NCI-H748 treated with DMSO at 0.1 percent for 48 hours (cell line): ENCODE measurements around the gene KPNA4.
"Not testable (repeated sequence)": the region's sequence is repeated elsewhere in the genome, so short reads cannot be mapped to it uniquely, and the experiment has no call there.

Source experiments
- DNase-seq: peaks from one replicate; lab custom pipeline; 2025; lab: John Stamatoyannopoulos, UW

The KPNA4 gene

DNA sequence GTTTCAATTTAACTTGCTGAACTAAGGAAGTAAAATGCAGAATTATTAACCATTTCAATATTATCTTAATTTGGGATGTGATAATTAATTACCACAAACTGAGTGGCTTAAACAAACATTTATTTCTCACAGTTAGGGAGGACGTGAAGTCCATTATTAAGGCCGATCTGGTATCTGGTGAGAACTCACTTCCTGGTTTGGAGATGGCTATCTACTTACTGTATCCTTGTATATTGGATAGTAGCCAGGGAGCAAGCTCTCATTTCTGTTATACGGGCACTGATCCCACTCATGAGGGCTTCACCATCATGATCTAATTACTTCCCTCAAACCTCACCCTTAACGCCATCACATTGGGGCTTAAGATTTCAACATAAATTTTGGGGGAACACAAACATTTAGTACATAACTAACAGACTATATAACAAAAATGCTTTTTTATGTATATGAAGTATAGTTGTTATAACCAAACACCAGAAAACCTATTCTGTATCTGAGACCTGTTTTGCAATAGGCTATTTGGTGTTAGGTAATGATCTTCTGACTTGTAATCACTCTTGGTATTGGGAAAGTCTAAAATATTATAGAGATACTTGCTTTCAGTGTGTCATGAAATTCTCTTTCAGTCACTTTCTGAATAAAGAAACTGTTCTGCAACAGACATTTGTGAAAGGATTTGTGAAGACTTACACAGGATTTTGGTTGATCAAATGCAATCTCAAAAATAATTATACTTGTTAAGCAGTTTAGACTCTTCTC, 4.7 kb upstream of the KPNA4 start:
- DNase-seq, result no peak

DNA sequence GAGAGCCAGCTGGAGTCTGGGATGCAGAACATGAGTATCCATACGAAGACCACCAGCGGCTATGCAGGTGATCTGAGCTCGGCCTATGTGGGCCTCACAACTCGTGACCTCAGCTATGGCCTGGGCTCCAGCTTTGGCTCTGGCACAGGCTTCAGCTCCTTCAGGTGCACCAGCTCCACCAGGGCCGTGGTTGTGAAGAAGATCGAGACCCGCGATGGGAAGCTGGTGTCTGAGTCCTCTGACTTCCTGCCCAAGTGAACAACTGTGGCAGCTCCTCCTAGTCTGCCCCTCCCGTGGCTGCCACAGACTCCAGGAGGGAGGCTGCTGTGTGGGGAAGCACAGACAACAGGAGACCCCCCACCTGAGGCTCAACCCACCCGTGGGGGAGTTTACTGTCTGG, 3.6 kb upstream of the KPNA4 start:
- no peak for DNase-seq

DNA sequence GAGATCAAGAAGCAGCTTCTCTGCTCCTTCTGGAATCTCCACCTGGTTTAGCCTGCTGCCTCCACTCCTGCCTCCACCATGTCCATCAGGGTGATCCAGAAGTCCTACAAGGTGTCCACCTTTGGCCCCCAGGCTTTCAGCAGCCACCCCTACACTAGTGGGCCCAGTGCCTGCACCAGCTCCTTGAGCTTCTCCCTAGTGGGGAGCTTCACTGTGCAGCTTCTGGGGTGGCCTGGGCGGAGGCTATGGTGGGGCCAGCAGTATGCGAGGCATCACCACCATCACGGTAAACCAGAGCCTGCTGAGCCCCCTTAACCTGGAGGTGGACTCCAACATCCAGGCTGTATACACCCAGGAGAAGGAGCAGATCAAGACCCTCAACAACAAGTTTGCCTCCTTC, 2.4 kb upstream of the KPNA4 start:
- DNase-seq, result no peak

DNA sequence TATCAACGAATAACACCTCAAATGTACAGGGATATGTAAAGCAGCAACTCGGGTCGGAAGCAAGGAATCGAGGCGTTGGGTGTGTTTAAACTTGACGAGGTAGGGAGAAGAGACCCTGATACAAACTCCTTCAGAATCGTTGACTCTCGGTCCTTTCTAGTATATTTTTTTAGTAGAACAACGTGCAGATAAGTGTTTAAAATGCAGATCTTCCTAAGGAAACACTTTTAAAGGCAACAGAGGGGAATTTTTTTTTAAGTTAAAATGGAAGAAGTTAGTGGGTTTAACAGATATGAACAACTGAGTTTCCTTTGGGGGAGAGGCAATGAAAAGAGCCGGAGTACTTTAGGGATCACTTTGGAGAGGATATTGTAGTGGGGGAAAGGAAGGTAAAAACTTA, 1.1 kb upstream of the KPNA4 start:
- DNase-seq, result no peak

DNA sequence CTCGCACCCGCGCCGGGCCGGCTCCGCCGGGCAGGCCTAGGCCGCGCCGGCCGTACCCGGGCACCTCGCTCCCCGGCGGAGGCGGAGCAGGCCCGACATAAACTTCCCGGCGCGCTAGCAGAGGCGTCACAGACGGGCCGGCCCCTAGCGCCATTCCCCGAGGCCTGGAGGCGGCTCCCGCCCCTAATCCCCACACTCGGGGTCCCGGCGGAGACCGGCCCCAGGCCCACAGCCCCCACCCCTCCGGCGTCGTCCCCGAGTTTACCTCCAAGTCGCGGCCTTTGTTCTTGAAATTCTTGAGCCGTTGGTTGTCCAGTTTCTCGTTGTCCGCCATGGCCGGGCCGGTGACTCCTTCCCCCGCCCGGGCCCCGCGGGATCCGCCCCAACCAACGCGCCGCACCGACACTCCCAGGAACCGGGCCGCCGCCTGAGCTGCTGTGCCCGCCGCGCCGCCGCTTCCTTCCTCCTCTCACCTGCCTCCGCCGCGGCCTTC, 376 bp downstream of the KPNA4 start:
- no peak for DNase-seq

DNA sequence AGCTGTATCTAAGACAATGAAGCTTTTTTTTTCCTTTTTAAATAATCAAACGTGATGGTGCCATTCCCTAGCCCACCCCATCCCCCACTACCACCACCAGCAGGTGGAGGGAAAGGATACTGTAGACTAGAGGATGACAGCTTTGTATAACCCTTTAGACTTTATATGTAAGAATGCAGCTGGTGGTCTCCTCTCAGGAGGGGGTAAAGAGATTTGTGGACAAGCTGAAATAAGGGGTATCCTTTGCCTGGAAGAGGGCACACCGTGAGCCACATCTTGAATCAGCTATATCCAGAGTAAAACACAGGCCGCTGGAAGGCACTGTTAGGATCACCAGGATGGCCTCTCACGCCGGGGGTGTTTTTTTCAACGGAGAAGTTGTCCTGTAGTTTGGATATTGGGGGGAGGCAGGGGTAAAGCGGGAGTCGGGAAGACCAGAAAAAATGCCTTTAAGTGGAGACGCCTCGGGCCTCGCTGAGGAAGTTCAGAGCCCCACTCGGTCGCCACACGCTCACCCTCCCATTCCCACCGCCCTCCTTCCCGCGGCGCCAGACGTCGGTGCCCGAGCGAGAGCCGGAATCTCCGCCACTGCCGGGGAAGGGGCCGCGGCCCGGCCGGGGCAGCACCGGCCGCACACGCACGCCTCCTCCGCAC, 986 bp downstream of the KPNA4 start:
- DNase-seq, result no peak

DNA sequence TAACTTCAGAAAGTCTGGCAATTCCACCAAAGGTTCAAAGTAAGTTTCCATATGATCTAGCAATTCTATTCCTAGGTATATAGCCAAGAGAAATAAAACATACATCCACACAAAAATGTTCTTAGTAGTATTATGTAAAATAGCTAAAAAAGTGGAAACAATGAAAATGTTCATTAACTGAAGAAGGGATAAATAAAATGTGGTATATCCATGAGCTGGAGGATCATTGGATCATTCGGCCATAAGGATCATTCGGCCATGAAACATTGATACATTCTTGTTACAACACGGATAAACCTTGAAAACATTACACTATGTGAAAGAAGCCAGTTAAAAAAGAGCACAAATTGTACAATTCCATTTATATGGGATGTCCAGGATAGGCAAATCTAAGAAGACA, 2.4 kb downstream of the KPNA4 start:
- no peak for DNase-seq

DNA sequence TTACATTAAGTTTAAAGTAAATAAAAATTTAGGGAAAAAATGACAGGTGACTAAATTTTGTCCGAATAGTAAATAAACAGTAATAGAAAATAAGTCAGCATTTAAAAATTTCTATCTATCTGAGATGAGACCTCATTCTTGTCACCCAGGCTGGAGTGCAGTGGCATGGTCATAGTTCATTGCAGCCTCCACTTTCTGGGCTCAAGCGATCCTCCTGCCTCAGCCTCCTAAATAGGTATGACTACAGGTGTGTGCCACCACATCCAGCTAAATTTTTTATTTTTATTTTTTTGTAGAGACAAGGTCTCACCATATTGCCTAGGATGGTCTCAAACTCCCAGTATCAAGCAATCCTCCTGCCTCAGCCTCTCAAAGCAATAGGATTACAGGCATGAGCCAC, 7.8 kb downstream of the KPNA4 start:
- DNase-seq, result no peak

DNA sequence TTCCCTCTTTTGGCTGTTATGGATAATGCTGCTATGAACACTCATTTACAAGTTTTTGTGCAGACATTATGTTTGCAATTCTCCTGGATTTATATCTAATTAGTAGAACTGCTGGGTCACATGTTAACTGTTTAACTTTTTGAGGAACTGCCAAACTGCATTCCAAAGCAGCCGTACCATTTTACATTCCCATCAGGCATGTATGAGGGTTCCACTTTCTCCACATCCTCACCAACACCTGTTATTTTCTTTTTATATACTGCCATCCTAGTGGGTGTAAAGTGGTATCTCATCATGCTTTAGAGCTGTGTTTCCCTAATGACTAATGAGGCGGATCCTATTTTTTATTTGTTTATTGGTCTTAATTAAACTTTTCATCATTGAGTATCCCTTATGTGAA, 9.2 kb downstream of the KPNA4 start:
- DNase-seq, result no peak

DNA sequence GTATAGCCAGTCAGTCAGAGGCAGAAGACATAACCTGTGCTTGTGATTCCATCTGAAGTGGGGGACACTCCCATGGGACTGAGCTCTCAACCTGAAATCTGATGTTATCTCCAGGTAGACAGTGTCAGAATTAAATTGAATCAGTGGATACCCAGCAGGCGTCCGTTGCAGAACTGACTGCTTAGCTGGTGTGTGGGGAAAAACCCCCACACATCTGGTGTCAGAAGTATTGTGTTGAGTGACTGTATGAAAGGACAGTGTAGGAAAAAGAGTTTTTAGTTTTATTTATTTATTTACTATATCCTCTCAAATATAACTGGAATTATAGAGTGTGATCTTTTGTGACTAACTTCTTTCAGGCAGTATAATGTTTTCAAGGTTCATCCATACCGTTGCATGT, 10.4 kb downstream of the KPNA4 start:
- DNase-seq, result no peak

- DNase-seq, result no peak
Measured at GRCh38 chr3:160553827-160554226, 11.5 kb downstream of the KPNA4 start.

- no peak for DNase-seq
Measured at GRCh38 chr3:160546727-160547126, 18.6 kb downstream of the KPNA4 start.

GRCh38 chr3:160545504-160545871, 19.9 kb downstream of the KPNA4 start:
- DNase-seq, result no peak

DNA sequence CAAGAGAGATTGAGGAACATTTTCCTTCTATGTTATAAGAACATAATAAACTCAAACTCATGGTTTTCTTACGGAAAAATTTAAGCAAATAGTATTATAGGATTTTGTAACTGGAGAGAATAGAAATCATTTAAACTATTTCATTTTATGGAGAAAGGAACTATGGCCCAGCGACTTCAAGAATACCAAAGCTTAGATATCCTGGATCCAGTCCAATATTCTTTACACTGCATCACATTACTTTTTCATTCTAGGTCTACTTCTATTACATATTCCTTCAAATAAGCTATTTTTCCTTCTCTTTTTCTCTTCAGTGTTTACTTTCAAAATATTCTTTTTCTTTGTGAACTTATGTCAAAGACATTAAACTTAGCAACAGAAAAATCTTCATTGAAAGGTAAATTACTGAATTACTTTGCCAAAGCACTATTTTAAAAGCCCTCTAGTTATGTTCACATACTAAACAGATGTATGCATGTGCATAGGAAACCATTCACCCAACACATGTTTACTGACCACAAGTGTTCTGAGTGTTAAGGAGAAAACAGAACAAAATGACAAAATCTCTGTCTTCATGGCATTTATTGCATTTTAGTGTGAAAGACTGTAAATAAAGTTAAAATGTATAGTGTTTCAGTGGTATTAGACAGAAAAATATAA, 20.4 kb downstream of the KPNA4 start:
- DNase-seq, result no peak

DNA sequence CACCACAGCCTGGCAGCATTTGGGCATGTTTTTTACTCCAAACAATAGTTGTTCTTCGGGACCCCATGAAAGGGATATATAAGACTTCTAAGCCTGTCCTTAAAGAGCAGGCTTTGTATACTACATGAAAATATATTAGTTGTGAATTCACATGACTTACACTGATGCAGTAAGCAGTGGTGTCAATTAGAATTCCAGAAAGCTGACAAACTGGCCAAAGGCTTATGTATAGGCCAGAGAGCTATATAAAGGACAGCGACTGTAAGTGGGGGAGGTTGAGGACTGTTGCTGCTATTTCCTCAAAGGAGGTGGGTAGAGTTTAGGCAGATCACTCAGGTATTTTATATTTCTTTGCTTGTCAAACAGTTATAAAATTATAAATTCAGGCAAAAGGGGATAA, 24.8 kb downstream of the KPNA4 start:
- DNase-seq, result no peak

DNA sequence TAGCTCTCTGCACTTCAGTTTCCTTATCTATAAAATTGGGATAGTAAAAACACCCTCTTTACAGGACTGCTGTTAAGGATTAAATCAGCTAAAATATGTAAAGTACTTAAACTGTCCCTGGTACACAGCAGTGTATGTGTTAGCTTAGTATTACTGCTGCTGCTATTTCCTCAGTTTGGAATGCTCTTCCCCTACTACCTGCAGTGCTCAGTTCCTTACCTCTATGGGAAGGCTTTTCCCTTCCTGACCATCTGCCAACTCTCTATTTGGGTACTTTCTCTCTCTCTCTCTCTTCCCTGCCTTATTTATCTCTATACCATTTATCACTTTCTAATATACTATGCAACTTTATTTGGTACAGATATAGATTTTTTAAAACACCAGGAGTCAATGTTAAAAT, 26.5 kb downstream of the KPNA4 start:
- DNase-seq, result no peak

GRCh38 chr3:160537729-160538128, 27.6 kb downstream of the KPNA4 start:
- no peak for DNase-seq

GRCh38 chr3:160532371-160532770, 33.0 kb downstream of the KPNA4 start:
- no peak for DNase-seq

- no peak for DNase-seq
Measured at GRCh38 chr3:160531311-160531710, 34.1 kb downstream of the KPNA4 start.

GRCh38 chr3:160516391-160516790, 49.0 kb downstream of the KPNA4 start:
- DNase-seq, result not testable (repeated sequence)

DNA sequence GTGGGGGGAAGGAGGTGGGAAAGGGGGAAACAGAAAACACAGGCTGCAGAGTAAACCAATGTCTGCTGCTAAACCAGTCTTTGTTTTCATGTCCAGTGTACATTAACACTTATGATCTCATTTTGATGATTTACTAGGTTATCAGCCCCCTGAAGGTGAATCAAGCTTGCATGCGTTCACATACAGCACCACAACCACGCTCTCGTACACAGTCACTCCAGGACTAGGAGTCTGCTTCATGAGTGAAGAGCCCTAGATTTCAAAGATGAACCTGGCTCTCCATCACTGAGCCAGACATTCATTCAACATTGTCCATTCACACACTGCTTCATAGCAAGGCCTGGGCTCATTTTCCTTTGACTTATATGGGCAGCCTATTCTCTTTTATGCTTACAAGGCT, 64.0 kb downstream of the KPNA4 start:
- DNase-seq, result no peak

DNA sequence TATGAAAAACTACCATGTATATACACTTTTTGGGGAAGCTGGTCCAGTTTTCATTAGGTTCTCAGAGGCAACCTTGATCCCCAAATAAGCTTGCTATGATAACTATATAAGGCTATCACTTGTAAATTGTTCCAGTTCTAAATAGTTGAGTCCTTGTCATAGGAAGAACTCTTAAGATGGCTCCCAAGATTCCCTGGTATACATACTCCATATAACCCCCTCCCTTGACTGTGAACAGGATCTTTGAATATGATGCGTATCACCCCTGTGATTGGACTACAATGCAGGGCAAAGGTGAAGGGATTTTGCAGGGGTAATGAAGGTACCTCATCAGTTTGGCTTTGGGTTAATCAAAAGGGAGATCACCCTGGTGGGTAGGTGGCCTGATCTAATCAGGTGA, 67.2 kb downstream of the KPNA4 start:
- no peak for DNase-seq

GRCh38 chr3:160490166-160490565, 75.2 kb downstream of the KPNA4 start:
- no peak for DNase-seq
